ACC112 (cell line): ENCODE measurements around the gene RHOG.
"Not testable (repeated sequence)": the region's sequence is repeated elsewhere in the genome, so short reads cannot be mapped to it uniquely, and the experiment has no call there.

Source experiments
- H2AFZ ChIP-seq: fragments of 200-600 bp; sonication (generic); one replicate; pipeline ENCODE4 v1.6.0; 2017; ENCODE audit warnings: antibody characterized with exemption, low read length; ENCODE audit not compliant: unreplicated experiment
- H3K27ac ChIP-seq: fragments of 200-600 bp; sonication (generic); 2 replicates; pipeline ENCODE4 v1.5.1; 2014; ENCODE audit warnings: low read depth, mild to moderate bottlenecking, antibody characterized with exemption, low read length, moderate library complexity
- H3K27me3 ChIP-seq: fragments of 200-600 bp; sonication (generic); 2 replicates; pipeline ENCODE4 v1.6.1; 2014; ENCODE audit warnings: mild to moderate bottlenecking, antibody characterized with exemption, low read length, moderate library complexity, mixed read lengths; ENCODE audit not compliant: insufficient read depth
- H3K36me3 ChIP-seq: fragments of 200-600 bp; sonication (generic); 2 replicates; pipeline ENCODE4 v1.6.1; 2016; ENCODE audit warnings: mild to moderate bottlenecking, antibody characterized with exemption, low read length, moderate library complexity, mixed read lengths; ENCODE audit not compliant: insufficient read depth
- H3K4me1 ChIP-seq: fragments of 200-600 bp; sonication (generic); one replicate; pipeline ENCODE4 v1.6.1; 2016; ENCODE audit warnings: low read length, mixed read lengths; ENCODE audit not compliant: insufficient read depth, unreplicated experiment, control insufficient read depth
- H3K4me3 ChIP-seq: fragments of 200-600 bp; sonication (generic); 2 replicates; pipeline ENCODE4 v1.5.1; 2014; ENCODE audit warnings: mild to moderate bottlenecking, low read depth, low read length
- H3K79me2 ChIP-seq: fragments of 200-600 bp; sonication (generic); one replicate; pipeline ENCODE4 v1.6.0; 2016; ENCODE audit warnings: low read length; ENCODE audit not compliant: control insufficient read depth, unreplicated experiment, insufficient read depth

The RHOG gene

GRCh38 chr11:3877364-3878257, 36.9 kb upstream of the RHOG start:
- Histone ChIP-seq H2AFZ (no peak overlapping the region), H3K36me3 (no peaks in the 10 kb centered on the region), H3K4me1 (peaks cover 12% of the 10 kb centered on the region), H3K4me3 (no peak overlapping the region), H3K79me2 (peaks cover 12% of the 10 kb centered on the region), H3K27me3 (no peaks in the 10 kb centered on the region), H3K27ac (no peak overlapping the region)

- no peak overlapping the region for H3K4me3 ChIP-seq
- H3K27me3 ChIP-seq: no peaks in the 10 kb centered on the region
- H3K4me1 ChIP-seq: peaks cover 12% of the 10 kb centered on the region
- H2AFZ ChIP-seq: no peak overlapping the region
- H3K36me3 ChIP-seq: no peaks in the 10 kb centered on the region
- peaks cover 12% of the 10 kb centered on the region for H3K79me2 ChIP-seq
- H3K27ac ChIP-seq: no peak overlapping the region
Measured at GRCh38 chr11:3876613-3877012, 35.9 kb upstream of the RHOG start.

GRCh38 chr11:3873712-3874349, 33.1 kb upstream of the RHOG start:
- H3K27me3 ChIP-seq: no peaks in the 10 kb centered on the region
- H3K4me1 ChIP-seq: no peaks in the 10 kb centered on the region
- no peak overlapping the region for H2AFZ ChIP-seq
- no peak overlapping the region for H3K27ac ChIP-seq
- H3K79me2 ChIP-seq: peaks cover 8% of the 10 kb centered on the region
- H3K36me3 ChIP-seq: no peaks in the 10 kb centered on the region
- no peak overlapping the region for H3K4me3 ChIP-seq

- Histone ChIP-seq H3K4me3 (no peak overlapping the region), H3K27me3 (no peaks in the 10 kb centered on the region), H3K4me1 (peaks cover 27% of the 10 kb centered on the region), H3K36me3 (no peaks in the 10 kb centered on the region), H3K27ac (no peak overlapping the region), H3K79me2 (peaks cover 30% of the 10 kb centered on the region), H2AFZ (no peak overlapping the region)
Measured at GRCh38 chr11:3867209-3868091, 26.7 kb upstream of the RHOG start.

GRCh38 chr11:3866836-3867208, 26.1 kb upstream of the RHOG start:
- H3K4me1 ChIP-seq: peaks cover 28% of the 10 kb centered on the region
- H3K27me3 ChIP-seq: no peaks in the 10 kb centered on the region
- H3K36me3 ChIP-seq: no peaks in the 10 kb centered on the region
- H3K4me3 ChIP-seq: no peak overlapping the region
- peaks cover 36% of the 10 kb centered on the region for H3K79me2 ChIP-seq
- H2AFZ ChIP-seq: no peak overlapping the region
- H3K27ac ChIP-seq: no peak overlapping the region

GRCh38 chr11:3866206-3866605, 25.4 kb upstream of the RHOG start:
- Histone ChIP-seq H3K36me3 (no peaks in the 10 kb centered on the region), H3K27me3 (no peaks in the 10 kb centered on the region), H3K4me3 (peak overlapping the region; percentile 27; the same call in 1 of the 2 replicates), H2AFZ (no peak overlapping the region), H3K4me1 (peaks cover 34% of the 10 kb centered on the region), H3K27ac (peak overlapping the region; percentile 69), H3K79me2 (peaks cover 40% of the 10 kb centered on the region)

- Histone ChIP-seq H3K27ac (peak overlapping the region; percentile 69), H3K27me3 (no peaks in the 10 kb centered on the region), H3K4me1 (peaks cover 37% of the 10 kb centered on the region), H3K79me2 (peaks cover 45% of the 10 kb centered on the region), H2AFZ (no peak overlapping the region), H3K36me3 (no peaks in the 10 kb centered on the region), H3K4me3 (peak overlapping the region; percentile 27; the same call in 1 of the 2 replicates)
Measured at GRCh38 chr11:3865388-3866193, 24.8 kb upstream of the RHOG start.

GRCh38 chr11:3861683-3862082, 20.9 kb upstream of the RHOG start:
- Histone ChIP-seq H3K27me3 (no peaks in the 10 kb centered on the region), H3K36me3 (no peaks in the 10 kb centered on the region), H3K27ac (peak overlapping the region; percentile 47), H2AFZ (no peak overlapping the region), H3K4me3 (peak overlapping the region; percentile 38; the same call in 1 of the 2 replicates), H3K4me1 (peaks cover 60% of the 10 kb centered on the region), H3K79me2 (peaks cover 63% of the 10 kb centered on the region)

- H3K4me1 ChIP-seq: peaks cover 54% of the 10 kb centered on the region
- not testable (repeated sequence) for H3K27ac ChIP-seq
Measured at GRCh38 chr11:3860898-3861393, 20.2 kb upstream of the RHOG start.

GRCh38 chr11:3860375-3860774, 19.6 kb upstream of the RHOG start:
- Histone ChIP-seq H3K4me3 (no peak overlapping the region), H3K27me3 (no peaks in the 10 kb centered on the region), H3K4me1 (peaks cover 49% of the 10 kb centered on the region), H3K36me3 (no peaks in the 10 kb centered on the region), H2AFZ (no peak overlapping the region), H3K27ac (no peak overlapping the region), H3K79me2 (peaks cover 73% of the 10 kb centered on the region)

More at GRCh38 chr11:3860898-3861393, 20.2 kb upstream of the RHOG start:
- not testable (repeated sequence) for H3K4me3 ChIP-seq, H3K36me3 ChIP-seq, H2AFZ ChIP-seq, H3K27me3 ChIP-seq
- peaks cover 70% of the 10 kb centered on the region for H3K79me2 ChIP-seq
